ENCODE measurements around the gene RAD51B.

RAD51B gene

DNA sequence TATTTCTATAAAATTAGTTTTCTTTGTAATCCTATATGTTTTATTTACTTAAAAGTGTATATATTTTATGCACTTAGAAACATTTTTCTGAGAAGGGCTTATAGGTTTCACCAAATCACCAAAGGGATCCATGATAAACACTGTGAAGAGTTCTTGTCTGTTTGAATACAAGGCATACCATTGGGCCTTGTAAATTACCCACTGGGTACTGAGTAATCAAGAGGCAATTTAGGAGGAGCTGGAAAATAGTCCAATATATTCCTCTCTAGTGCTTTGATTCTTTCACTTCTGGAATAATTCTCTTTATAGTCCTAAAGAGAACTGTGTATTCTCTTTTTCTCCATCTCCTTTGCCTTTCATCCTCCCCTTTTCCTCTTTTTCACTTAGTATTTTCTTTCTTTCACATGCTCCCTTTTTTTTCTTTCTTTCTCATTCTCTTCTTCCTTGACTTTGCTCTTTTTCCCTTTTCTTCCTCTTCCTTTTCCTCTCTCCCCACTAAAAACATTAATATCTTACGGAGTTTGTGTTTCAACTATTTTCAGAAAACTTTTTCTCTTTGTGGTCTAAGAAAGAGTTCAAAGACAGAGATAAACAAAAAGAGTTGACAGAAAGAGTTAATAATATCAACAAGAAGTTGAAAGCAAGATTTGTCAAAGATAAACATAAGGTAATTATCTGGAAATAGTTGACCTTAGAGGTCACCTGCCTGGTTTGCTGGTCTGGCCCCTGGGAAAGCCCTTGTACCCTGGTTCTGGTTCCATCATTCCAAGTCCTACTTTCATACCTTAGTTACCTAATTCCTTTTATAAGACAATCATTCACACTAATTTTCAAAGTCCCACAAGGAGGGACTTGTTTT, 435.3 kb downstream of the RAD51B start:
- POLR2A ChIA-PET, result no interaction called here
- H3K36me3 ChIP-seq (ENCODE audit: control insufficient read depth in 2 of 2, insufficient read depth in 1 of 2, low read length in 2 of 2), result no peaks in the 10 kb centered on the region
- peaks cover 29% of the 10 kb centered on the region for H3K4me1 ChIP-seq (ENCODE audit: control insufficient read depth, insufficient read depth, low read length)
- H3K27ac ChIP-seq (ENCODE audit: extremely low read depth, low read depth, low read length), result no peak overlapping the region
- no peak for TF ChIP-seq ZFP37 (tag by site-specific recombination; IDR thresholded peaks at IDR 0.05)
- TF ChIP-seq PRDM1 (tag by site-specific recombination; IDR thresholded peaks at IDR 0.05), result peak; percentile 62; the same call in 1 of the 2 replicates
- TF ChIP-seq SP2 (tag by site-specific recombination; IDR thresholded peaks at IDR 0.05), result no peak
- TF ChIP-seq ZNF366 (tag by site-specific recombination; conservative IDR thresholded peaks at IDR 0.05), result peak; percentile 76
- no peak for TF ChIP-seq ZNF184 (tag by site-specific recombination; IDR thresholded peaks at IDR 0.05)
- TF ChIP-seq OSR2 (tag by site-specific recombination; IDR thresholded peaks at IDR 0.05), result no peak
- TF ChIP-seq, protein P1, sequence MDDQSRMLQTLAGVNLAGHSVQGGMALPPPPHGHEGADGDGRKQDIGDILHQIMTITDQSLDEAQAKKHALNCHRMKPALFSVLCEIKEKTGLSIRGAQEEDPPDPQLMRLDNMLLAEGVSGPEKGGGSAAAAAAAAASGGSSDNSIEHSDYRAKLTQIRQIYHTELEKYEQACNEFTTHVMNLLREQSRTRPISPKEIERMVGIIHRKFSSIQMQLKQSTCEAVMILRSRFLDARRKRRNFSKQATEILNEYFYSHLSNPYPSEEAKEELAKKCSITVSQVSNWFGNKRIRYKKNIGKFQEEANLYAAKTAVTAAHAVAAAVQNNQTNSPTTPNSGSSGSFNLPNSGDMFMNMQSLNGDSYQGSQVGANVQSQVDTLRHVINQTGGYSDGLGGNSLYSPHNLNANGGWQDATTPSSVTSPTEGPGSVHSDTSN (CRISPR knock-in tag; IDR thresholded peaks at IDR 0.05), result no peak
- TF ChIP-seq, protein P2, sequence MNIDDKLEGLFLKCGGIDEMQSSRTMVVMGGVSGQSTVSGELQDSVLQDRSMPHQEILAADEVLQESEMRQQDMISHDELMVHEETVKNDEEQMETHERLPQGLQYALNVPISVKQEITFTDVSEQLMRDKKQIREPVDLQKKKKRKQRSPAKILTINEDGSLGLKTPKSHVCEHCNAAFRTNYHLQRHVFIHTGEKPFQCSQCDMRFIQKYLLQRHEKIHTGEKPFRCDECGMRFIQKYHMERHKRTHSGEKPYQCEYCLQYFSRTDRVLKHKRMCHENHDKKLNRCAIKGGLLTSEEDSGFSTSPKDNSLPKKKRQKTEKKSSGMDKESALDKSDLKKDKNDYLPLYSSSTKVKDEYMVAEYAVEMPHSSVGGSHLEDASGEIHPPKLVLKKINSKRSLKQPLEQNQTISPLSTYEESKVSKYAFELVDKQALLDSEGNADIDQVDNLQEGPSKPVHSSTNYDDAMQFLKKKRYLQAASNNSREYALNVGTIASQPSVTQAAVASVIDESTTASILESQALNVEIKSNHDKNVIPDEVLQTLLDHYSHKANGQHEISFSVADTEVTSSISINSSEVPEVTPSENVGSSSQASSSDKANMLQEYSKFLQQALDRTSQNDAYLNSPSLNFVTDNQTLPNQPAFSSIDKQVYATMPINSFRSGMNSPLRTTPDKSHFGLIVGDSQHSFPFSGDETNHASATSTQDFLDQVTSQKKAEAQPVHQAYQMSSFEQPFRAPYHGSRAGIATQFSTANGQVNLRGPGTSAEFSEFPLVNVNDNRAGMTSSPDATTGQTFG (tag by site-specific recombination; IDR thresholded peaks at IDR 0.05; ENCODE audit: borderline replicate concordance), result no peak
- no peak for TF ChIP-seq ZNF16 (tag by site-specific recombination; IDR thresholded peaks at IDR 0.05; ENCODE audit: low read depth)
- TF ChIP-seq ZBTB17 (tag by site-specific recombination; IDR thresholded peaks at IDR 0.05), result no peak
- H3K9me3 ChIP-seq (ENCODE audit: control insufficient read depth, insufficient read depth, low read depth, low read length), result no peaks in the 10 kb centered on the region
- H3K4me3 ChIP-seq (ENCODE audit: low read depth, low read length), result no peak overlapping the region
- CTCF ChIA-PET, result interaction anchor here (0.7 kb wide), 1 partner anchor 223 kb away, joined by 3 read pairs; no protein-coding TSS in a partner anchor

DNA sequence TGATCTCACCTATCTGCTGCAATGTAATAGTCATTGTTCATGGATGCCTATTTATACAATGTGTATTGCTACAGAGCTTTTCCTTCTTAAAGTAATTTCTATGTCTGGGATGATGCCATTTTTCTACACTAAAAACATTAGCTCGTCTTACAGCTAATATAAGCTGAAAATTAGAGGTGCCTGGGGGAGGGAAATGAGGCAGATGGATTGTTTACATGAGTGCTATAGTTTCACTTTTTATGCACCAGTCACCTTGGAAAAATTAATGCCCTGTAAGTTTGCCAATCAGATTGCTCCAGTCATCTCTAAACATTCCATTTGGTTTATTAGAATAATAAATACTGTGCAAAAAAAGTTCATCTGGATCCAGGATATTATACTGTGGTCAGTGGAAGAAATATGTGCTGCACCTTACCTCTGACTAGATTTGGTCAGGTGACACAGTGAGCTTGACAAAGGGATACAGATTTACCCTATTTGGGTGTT, 436.2 kb downstream of the RAD51B start:
- Histone ChIP-seq H3K9me3 (ENCODE audit: control insufficient read depth, insufficient read depth, low read depth, low read length) (no peaks in the 10 kb centered on the region), H3K4me1 (ENCODE audit: control insufficient read depth, insufficient read depth, low read length) (peaks cover 21% of the 10 kb centered on the region), H3K36me3 (ENCODE audit: control insufficient read depth in 2 of 2, insufficient read depth in 1 of 2, low read length in 2 of 2) (no peaks in the 10 kb centered on the region), H3K27ac (ENCODE audit: extremely low read depth, low read depth, low read length) (no peak overlapping the region), H3K4me3 (ENCODE audit: low read depth, low read length) (no peak overlapping the region)
- POLR2A ChIA-PET, result no interaction called here
- CTCF ChIA-PET, result interaction anchor here (0.7 kb wide), 1 partner anchor 224 kb away, joined by 3 read pairs; no protein-coding TSS in a partner anchor
- TF ChIP-seq TCF7L2 (IDR thresholded peaks at IDR 0.05; ENCODE audit: borderline replicate concordance, low read depth, low read length), result no peak
- TF ChIP-seq, protein P3, sequence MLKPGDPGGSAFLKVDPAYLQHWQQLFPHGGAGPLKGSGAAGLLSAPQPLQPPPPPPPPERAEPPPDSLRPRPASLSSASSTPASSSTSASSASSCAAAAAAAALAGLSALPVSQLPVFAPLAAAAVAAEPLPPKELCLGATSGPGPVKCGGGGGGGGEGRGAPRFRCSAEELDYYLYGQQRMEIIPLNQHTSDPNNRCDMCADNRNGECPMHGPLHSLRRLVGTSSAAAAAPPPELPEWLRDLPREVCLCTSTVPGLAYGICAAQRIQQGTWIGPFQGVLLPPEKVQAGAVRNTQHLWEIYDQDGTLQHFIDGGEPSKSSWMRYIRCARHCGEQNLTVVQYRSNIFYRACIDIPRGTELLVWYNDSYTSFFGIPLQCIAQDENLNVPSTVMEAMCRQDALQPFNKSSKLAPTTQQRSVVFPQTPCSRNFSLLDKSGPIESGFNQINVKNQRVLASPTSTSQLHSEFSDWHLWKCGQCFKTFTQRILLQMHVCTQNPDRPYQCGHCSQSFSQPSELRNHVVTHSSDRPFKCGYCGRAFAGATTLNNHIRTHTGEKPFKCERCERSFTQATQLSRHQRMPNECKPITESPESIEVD (tag by site-specific recombination; IDR thresholded peaks at IDR 0.05), result peak; percentile 75

DNA sequence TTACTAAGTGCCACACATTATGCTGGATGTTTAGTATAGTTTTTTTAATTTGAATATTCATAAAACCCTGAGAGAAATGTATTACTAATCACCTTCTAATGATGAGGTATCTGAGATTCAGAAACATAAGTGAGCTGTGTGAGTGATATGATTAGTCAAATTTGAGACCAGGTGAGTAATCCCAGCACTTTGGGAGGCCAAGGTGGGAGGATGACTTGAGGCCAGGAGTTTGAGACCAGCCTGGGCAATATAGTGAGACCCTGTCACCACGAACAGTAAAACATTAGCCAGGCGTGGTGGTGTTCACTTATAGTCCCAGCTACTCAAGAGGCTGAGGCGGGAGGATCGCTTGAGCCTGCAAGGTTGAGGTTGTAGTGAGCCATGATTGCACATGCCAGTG, 438.4 kb downstream of the RAD51B start:
- H3K9me3 ChIP-seq (ENCODE audit: control insufficient read depth, insufficient read depth, low read depth, low read length), result no peaks in the 10 kb centered on the region
- ChIA-PET POLR2A (no interaction called here), CTCF (no interaction called here)
- H3K4me3 ChIP-seq (ENCODE audit: low read depth, low read length), result no peak overlapping the region
- H3K27ac ChIP-seq (ENCODE audit: extremely low read depth, low read depth, low read length), result no peak overlapping the region
- peaks cover 12% of the 10 kb centered on the region for H3K4me1 ChIP-seq (ENCODE audit: control insufficient read depth, insufficient read depth, low read length)
- H3K36me3 ChIP-seq (ENCODE audit: control insufficient read depth in 2 of 2, insufficient read depth in 1 of 2, low read length in 2 of 2), result no peaks in the 10 kb centered on the region
- TF ChIP-seq ZNF677 (tag by site-specific recombination; IDR thresholded peaks at IDR 0.05), result no peak
- TF ChIP-seq, protein P4, sequence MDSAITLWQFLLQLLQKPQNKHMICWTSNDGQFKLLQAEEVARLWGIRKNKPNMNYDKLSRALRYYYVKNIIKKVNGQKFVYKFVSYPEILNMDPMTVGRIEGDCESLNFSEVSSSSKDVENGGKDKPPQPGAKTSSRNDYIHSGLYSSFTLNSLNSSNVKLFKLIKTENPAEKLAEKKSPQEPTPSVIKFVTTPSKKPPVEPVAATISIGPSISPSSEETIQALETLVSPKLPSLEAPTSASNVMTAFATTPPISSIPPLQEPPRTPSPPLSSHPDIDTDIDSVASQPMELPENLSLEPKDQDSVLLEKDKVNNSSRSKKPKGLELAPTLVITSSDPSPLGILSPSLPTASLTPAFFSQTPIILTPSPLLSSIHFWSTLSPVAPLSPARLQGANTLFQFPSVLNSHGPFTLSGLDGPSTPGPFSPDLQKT (IDR thresholded peaks at IDR 0.05; ENCODE audit: borderline replicate concordance, low read depth, low read length), result no peak
- TF ChIP-seq ZSCAN16 (tag by site-specific recombination; IDR thresholded peaks at IDR 0.05), result no peak
- no peak for TF ChIP-seq HOXD13 (CRISPR knock-in tag; IDR thresholded peaks at IDR 0.05; ENCODE audit: borderline replicate concordance)
- no peak for TF ChIP-seq ZNF23 (tag by site-specific recombination; IDR thresholded peaks at IDR 0.05; ENCODE audit: borderline replicate concordance)
- TF ChIP-seq ZNF121 (tag by site-specific recombination; IDR thresholded peaks at IDR 0.05), result no peak
- TF ChIP-seq, protein P5, sequence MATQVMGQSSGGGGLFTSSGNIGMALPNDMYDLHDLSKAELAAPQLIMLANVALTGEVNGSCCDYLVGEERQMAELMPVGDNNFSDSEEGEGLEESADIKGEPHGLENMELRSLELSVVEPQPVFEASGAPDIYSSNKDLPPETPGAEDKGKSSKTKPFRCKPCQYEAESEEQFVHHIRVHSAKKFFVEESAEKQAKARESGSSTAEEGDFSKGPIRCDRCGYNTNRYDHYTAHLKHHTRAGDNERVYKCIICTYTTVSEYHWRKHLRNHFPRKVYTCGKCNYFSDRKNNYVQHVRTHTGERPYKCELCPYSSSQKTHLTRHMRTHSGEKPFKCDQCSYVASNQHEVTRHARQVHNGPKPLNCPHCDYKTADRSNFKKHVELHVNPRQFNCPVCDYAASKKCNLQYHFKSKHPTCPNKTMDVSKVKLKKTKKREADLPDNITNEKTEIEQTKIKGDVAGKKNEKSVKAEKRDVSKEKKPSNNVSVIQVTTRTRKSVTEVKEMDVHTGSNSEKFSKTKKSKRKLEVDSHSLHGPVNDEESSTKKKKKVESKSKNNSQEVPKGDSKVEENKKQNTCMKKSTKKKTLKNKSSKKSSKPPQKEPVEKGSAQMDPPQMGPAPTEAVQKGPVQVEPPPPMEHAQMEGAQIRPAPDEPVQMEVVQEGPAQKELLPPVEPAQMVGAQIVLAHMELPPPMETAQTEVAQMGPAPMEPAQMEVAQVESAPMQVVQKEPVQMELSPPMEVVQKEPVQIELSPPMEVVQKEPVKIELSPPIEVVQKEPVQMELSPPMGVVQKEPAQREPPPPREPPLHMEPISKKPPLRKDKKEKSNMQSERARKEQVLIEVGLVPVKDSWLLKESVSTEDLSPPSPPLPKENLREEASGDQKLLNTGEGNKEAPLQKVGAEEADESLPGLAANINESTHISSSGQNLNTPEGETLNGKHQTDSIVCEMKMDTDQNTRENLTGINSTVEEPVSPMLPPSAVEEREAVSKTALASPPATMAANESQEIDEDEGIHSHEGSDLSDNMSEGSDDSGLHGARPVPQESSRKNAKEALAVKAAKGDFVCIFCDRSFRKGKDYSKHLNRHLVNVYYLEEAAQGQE (tag by site-specific recombination; IDR thresholded peaks at IDR 0.05), result no peak
- no peak for TF ChIP-seq ZNF558 (tag by site-specific recombination; IDR thresholded peaks at IDR 0.05)
- no peak for TF ChIP-seq ZNF701 (tag by site-specific recombination; IDR thresholded peaks at IDR 0.05)

Data from HEK293 (cell line).